Karpas-422 (cell line): ENCODE results near the gene TMEM59L. TPM values are rescaled to one million over a fixed set of nuclear protein-coding genes. Genes with fewer than 3 reads are reported as not detected.
"Not testable (repeated sequence)": the region's sequence is repeated elsewhere in the genome, so short reads cannot be mapped to it uniquely, and the experiment has no call there.

Source experiments
- DNase-seq: peaks from one replicate; pipeline ENCODE4 v3.0.0-alpha.2; 2015
- H2AFZ ChIP-seq: fragments of 200-600 bp; sonication (generic); 2 replicates; pipeline ENCODE4 v1.6.1; 2014; ENCODE audit warnings: antibody characterized with exemption, low read length, mixed read lengths
- H3K27ac ChIP-seq: fragments of 200-600 bp; sonication (generic); 2 replicates; pipeline ENCODE4 v1.5.1; 2014; ENCODE audit warnings: mild to moderate bottlenecking, low read length, moderate library complexity
- H3K27me3 ChIP-seq: fragments of 200-600 bp; sonication (generic); 2 replicates; pipeline ENCODE4 v1.6.1; 2014; ENCODE audit warnings: low read length, mixed read lengths
- H3K36me3 ChIP-seq: fragments of 200-600 bp; sonication (generic); 2 replicates; pipeline ENCODE4 v1.6.1; 2014; ENCODE audit warnings: low read length, mixed read lengths; ENCODE audit not compliant: insufficient read depth
- H3K4me1 ChIP-seq: fragments of 200-600 bp; sonication (generic); 2 replicates; pipeline ENCODE4 v1.6.1; 2014; ENCODE audit warnings: mild to moderate bottlenecking, low read length, mixed read lengths
- H3K4me2 ChIP-seq: fragments of 200-600 bp; sonication (generic); 2 replicates; pipeline ENCODE4 v1.6.1; 2014; ENCODE audit warnings: low read length, low read depth, mild to moderate bottlenecking; ENCODE audit not compliant: poor library complexity, severe bottlenecking
- H3K4me3 ChIP-seq: fragments of 200-600 bp; sonication (generic); 2 replicates; pipeline ENCODE4 v1.5.1; 2014; ENCODE audit warnings: mild to moderate bottlenecking, antibody characterized with exemption, low read length, mixed read lengths
- H3K79me2 ChIP-seq: fragments of 200-600 bp; sonication (generic); 2 replicates; pipeline ENCODE4 v1.6.1; 2014; ENCODE audit warnings: mild to moderate bottlenecking, low read length, mixed read lengths
- H3K9ac ChIP-seq: fragments of 200-600 bp; sonication (generic); 2 replicates; pipeline ENCODE4 v1.6.0; 2014; ENCODE audit warnings: low read length
- H3K9me2 ChIP-seq: fragments of 200-600 bp; sonication (generic), shearing (Covaris generic); replicated peaks from 2 replicates; pipeline ENCODE4 v1.6.0; 2014; ENCODE audit warnings: mild to moderate bottlenecking, low read length, moderate library complexity; ENCODE audit not compliant: insufficient read depth
- H3K9me3 ChIP-seq: fragments of 300-700, 200-600 bp; sonication (generic); 2 replicates; pipeline ENCODE4 v1.6.1; 2014; ENCODE audit warnings: low read length, mixed read lengths
- H4K20me1 ChIP-seq: fragments of 200-600 bp; sonication (generic); 2 replicates; pipeline ENCODE4 v1.6.1; 2014; ENCODE audit warnings: mild to moderate bottlenecking, antibody characterized with exemption, low read length, low read depth; ENCODE audit not compliant: insufficient read depth
- total RNA-seq: library from RNA; depleted of rRNA; stranded (reverse); fragments of >200 nt; shearing (Covaris generic); gene quantifications from 2 replicates; pipeline ENCODE4 v1.2.3, GENCODE V29; 2014; ENCODE audit warnings: low replicate concordance

The TMEM59L gene
- total RNA-seq, 1 experiment from 2014 or later, result 2.5 TPM

GRCh38 chr19:18591735-18592385, 20.8 kb upstream of the TMEM59L start:
- no peaks in the 10 kb centered on the region for H3K79me2 ChIP-seq
- peaks cover 51% of the 10 kb centered on the region for H3K4me1 ChIP-seq
- H3K27me3 ChIP-seq, result no peaks in the 10 kb centered on the region
- no peaks in the 10 kb centered on the region for H4K20me1 ChIP-seq
- H3K4me3 ChIP-seq, result no peak overlapping the region
- no peaks in the 10 kb centered on the region for H3K9me2 ChIP-seq
- no peak for DNase-seq
- H3K4me2 ChIP-seq, result no peak overlapping the region
- no peak overlapping the region for H2AFZ ChIP-seq
- H3K36me3 ChIP-seq, result no peaks in the 10 kb centered on the region
- H3K9me3 ChIP-seq, result no peaks in the 10 kb centered on the region
- H3K9ac ChIP-seq, result no peak overlapping the region
- H3K27ac ChIP-seq, result no peak overlapping the region

DNA sequence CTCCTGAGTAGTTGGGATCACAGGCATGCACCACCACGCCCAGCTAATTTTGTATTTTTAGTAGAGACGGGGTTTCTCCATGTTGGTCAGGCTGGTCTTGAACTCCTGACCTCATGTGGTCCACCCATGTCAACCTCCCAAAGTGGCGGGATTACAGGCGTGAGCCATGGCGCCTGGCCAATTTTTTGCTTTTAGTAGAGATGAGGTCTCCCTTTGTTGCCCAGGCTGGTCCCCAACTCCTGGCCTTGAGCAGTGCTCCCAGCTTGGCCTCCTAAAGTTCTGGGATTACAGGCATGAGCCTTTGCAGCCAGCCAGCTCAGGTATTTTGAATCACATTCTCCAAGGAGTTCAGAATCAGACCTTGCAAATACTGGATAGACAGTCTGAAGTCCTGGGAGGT, 19.9 kb upstream of the TMEM59L start:
- not testable (repeated sequence) for H4K20me1 ChIP-seq, H3K27me3 ChIP-seq, H3K79me2 ChIP-seq, H3K9me2 ChIP-seq, H3K36me3 ChIP-seq, H2AFZ ChIP-seq, DNase-seq, H3K4me3 ChIP-seq, H3K9me3 ChIP-seq
- Histone ChIP-seq H3K4me2 (peak overlapping the region; percentile 95), H3K4me1 (peaks cover 50% of the 10 kb centered on the region), H3K9ac (peak overlapping the region; percentile 74; the same call in 1 of the 2 replicates), H3K27ac (0 out of 2 replicates have a peak overlapping the region, but pooled peaks have one; percentile 23)

- no peaks in the 10 kb centered on the region for H4K20me1 ChIP-seq
- H3K36me3 ChIP-seq, result no peaks in the 10 kb centered on the region
- H3K79me2 ChIP-seq, result no peaks in the 10 kb centered on the region
- peak; percentile 68 for DNase-seq
- peak overlapping the region; percentile 74 for H3K9ac ChIP-seq
- no peak overlapping the region for H2AFZ ChIP-seq
- no peaks in the 10 kb centered on the region for H3K9me3 ChIP-seq
- peaks cover 43% of the 10 kb centered on the region for H3K4me1 ChIP-seq
- no peaks in the 10 kb centered on the region for H3K27me3 ChIP-seq
- H3K27ac ChIP-seq, result peak overlapping the region; percentile 23; the same call in 1 of the 2 replicates
- peak overlapping the region; percentile 95 for H3K4me2 ChIP-seq
- H3K4me3 ChIP-seq, result peak overlapping the region; percentile 73
- no peaks in the 10 kb centered on the region for H3K9me2 ChIP-seq
These were observed 19.1 kb upstream of the TMEM59L start for GRCh38 chr19:18593367-18594095.

GRCh38 chr19:18594096-18594823, 18.4 kb upstream of the TMEM59L start:
- no peaks in the 10 kb centered on the region for H3K27me3 ChIP-seq
- H3K9me3 ChIP-seq, result no peaks in the 10 kb centered on the region
- no peaks in the 10 kb centered on the region for H3K36me3 ChIP-seq
- H3K27ac ChIP-seq, result 0 out of 2 replicates have a peak overlapping the region, but pooled peaks have one; percentile 26
- H2AFZ ChIP-seq, result peak overlapping the region; percentile 67; the same call in 1 of the 2 replicates
- H3K4me2 ChIP-seq, result peak overlapping the region; percentile 95
- no peaks in the 10 kb centered on the region for H3K9me2 ChIP-seq
- peak overlapping the region; percentile 74 for H3K9ac ChIP-seq
- H3K4me3 ChIP-seq, result peak overlapping the region; percentile 73
- DNase-seq, result peak; percentile 94
- H3K79me2 ChIP-seq, result no peaks in the 10 kb centered on the region
- H4K20me1 ChIP-seq, result no peaks in the 10 kb centered on the region
- H3K4me1 ChIP-seq, result peaks cover 40% of the 10 kb centered on the region

DNA sequence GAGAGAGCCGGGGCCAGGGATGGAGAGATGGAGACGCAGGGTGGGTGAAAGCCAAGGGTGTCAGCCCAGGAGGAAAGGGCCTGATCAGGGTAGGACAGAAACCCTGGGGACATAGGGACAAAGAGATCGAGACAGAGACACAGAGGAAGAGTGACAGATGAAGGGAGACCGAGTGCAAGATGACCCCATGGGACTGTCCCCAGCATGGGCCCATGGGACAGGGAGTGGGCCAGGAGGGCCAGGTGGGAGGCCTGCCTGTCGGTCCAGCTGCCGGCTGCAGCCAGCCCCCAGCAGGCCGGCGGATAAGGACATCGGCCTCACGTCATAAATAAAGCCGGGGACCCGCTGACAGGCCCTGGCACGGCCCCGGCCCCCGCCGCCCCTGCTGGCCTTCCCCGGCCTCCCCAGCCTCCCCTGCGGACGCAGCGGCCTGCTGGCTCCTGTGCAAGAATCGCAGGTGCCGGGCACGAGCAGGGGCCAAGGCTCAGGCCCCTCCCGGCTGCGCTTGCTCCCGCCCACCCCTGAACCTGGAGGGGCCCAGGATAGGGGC, 17.8 kb upstream of the TMEM59L start:
- no peaks in the 10 kb centered on the region for H3K9me2 ChIP-seq
- H3K79me2 ChIP-seq, result no peaks in the 10 kb centered on the region
- no peaks in the 10 kb centered on the region for H4K20me1 ChIP-seq
- H3K9ac ChIP-seq, result peak overlapping the region; percentile 74
- no peak for DNase-seq
- 0 out of 2 replicates have a peak overlapping the region, but pooled peaks have one; percentile 26 for H3K27ac ChIP-seq
- peaks cover 33% of the 10 kb centered on the region for H3K4me1 ChIP-seq
- H2AFZ ChIP-seq, result peak overlapping the region; percentile 67; the same call in 1 of the 2 replicates
- H3K4me3 ChIP-seq, result peak overlapping the region; percentile 73
- no peaks in the 10 kb centered on the region for H3K36me3 ChIP-seq
- no peaks in the 10 kb centered on the region for H3K27me3 ChIP-seq
- peak overlapping the region; percentile 95 for H3K4me2 ChIP-seq
- no peaks in the 10 kb centered on the region for H3K9me3 ChIP-seq

DNA sequence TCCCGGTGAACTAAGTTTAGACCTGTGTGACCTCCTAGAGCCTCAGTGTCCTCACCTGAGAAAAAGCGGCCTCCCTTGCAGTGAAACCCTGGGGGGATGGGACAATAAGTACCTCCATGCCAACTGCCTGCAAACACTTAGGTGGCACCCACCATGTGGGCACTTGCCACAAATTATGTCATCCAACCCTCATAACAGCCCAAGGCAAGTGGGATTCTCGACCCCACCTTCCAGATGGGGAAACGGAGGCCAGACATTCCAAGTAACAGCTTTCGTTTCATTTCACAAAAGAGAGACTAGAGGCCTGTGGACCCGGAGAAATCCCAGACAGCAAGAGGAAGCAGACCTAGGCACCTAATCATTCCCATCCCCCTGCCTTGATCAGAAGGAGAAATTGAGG, 17.2 kb upstream of the TMEM59L start:
- Histone ChIP-seq H3K79me2 (no peaks in the 10 kb centered on the region), H3K4me1 (peaks cover 29% of the 10 kb centered on the region), H2AFZ (no peak overlapping the region), H4K20me1 (no peaks in the 10 kb centered on the region), H3K4me3 (no peak overlapping the region), H3K9me2 (no peaks in the 10 kb centered on the region), H3K36me3 (no peaks in the 10 kb centered on the region), H3K4me2 (no peak overlapping the region), H3K27me3 (no peaks in the 10 kb centered on the region), H3K9me3 (no peaks in the 10 kb centered on the region), H3K27ac (no peak overlapping the region), H3K9ac (no peak overlapping the region)
- no peak for DNase-seq

- no peaks in the 10 kb centered on the region for H3K27me3 ChIP-seq
- H3K9me2 ChIP-seq, result no peaks in the 10 kb centered on the region
- H4K20me1 ChIP-seq, result no peaks in the 10 kb centered on the region
- no peak overlapping the region for H3K27ac ChIP-seq
- no peak overlapping the region for H2AFZ ChIP-seq
- no peak overlapping the region for H3K4me2 ChIP-seq
- no peaks in the 10 kb centered on the region for H3K36me3 ChIP-seq
- no peaks in the 10 kb centered on the region for H3K9me3 ChIP-seq
- H3K4me3 ChIP-seq, result no peak overlapping the region
- peaks cover 24% of the 10 kb centered on the region for H3K4me1 ChIP-seq
- no peak for DNase-seq
- H3K9ac ChIP-seq, result no peak overlapping the region
- no peaks in the 10 kb centered on the region for H3K79me2 ChIP-seq
These were observed 15.9 kb upstream of the TMEM59L start for GRCh38 chr19:18596752-18597157.
